Fibroblast of villous mesenchyme (primary cell): ENCODE measurements around the gene DMPK. TPM values are rescaled to one million over a fixed set of nuclear protein-coding genes. Genes with fewer than 3 reads are reported as not detected.

Experiments used
- DNase-seq: peaks from one replicate; pipeline ENCODE4 v3.0.0-alpha.2; 2010; ENCODE audit warnings: low read depth
- H3K4me3 ChIP-seq: 2 replicates; pipeline ENCODE4 v1.5.1; 2011; ENCODE audit warnings: low read depth, mild to moderate bottlenecking, low read length
- total RNA-seq: library from RNA; depleted of rRNA; stranded (reverse); fragments of >200 nt; gene quantifications from 2 replicates; pipeline ENCODE4 v1.2.3, GENCODE V29; 2012
- TF ChIP-seq, protein P1 (sequence below): IDR thresholded peaks from 2 replicates; pipeline ENCODE4 v1.5.1; 2012; ENCODE audit warnings: low read depth, mild to moderate bottlenecking, low read length; ENCODE audit not compliant: insufficient read depth

The DMPK gene
- total RNA-seq, 1 donor = 53.1 TPM

GRCh38 chr19:45814851-45815480, 32.7 kb upstream of the DMPK start, which contains the start of gene RSPH6A:
TSS of gene RSPH6A (minus strand) at chr19:45815308. CDS start at chr19:45815176, 132 bp downstream.
- no peak for DNase-seq
- H3K4me3 ChIP-seq = no peak within 1 kb of the TSS
- TF ChIP-seq, protein P1, sequence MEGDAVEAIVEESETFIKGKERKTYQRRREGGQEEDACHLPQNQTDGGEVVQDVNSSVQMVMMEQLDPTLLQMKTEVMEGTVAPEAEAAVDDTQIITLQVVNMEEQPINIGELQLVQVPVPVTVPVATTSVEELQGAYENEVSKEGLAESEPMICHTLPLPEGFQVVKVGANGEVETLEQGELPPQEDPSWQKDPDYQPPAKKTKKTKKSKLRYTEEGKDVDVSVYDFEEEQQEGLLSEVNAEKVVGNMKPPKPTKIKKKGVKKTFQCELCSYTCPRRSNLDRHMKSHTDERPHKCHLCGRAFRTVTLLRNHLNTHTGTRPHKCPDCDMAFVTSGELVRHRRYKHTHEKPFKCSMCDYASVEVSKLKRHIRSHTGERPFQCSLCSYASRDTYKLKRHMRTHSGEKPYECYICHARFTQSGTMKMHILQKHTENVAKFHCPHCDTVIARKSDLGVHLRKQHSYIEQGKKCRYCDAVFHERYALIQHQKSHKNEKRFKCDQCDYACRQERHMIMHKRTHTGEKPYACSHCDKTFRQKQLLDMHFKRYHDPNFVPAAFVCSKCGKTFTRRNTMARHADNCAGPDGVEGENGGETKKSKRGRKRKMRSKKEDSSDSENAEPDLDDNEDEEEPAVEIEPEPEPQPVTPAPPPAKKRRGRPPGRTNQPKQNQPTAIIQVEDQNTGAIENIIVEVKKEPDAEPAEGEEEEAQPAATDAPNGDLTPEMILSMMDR = no peak

DNA sequence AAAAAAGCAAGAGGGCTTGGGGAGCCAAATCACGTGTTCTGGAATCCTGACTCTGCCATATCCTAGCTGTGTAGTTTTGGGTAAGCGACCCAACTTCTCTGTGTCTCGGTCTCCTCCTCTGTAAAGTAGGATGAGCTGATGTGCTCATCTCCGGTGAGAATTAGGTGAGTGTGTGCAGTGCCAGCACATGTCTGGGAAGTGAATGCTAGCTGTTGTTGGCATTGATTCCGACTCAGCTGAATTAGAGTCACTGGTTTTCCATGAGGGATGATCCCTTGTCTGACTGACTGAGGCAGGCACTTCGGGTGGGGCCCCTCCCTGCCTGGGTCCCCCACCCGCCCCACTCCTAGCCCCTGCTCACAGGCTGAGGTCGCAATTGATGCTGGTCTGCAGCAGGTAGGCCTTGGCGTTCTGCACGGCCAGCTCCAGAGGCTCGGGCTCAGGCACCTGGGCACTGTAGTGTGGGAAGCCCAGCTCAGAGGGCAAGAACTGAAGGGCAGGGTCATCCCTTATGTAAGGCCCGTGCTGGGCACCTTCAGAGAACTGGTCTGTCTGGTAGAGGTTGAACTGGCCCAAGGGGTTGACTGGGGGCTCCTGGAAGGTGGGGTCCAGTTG, 32.0 kb upstream of the DMPK start:
- DNase-seq = no peak
- TF ChIP-seq, protein P1 = no peak
- no peak overlapping the region for H3K4me3 ChIP-seq

- TF ChIP-seq, protein P1 = no peak
- no peak overlapping the region for H3K4me3 ChIP-seq
- DNase-seq = no peak
These were observed 30.0 kb upstream of the DMPK start for GRCh38 chr19:45812297-45812696.

GRCh38 chr19:45809643-45810159, 27.4 kb upstream of the DMPK start:
- peak; percentile 70 for DNase-seq
- H3K4me3 ChIP-seq = no peak overlapping the region

GRCh38 chr19:45805719-45806118, 23.4 kb upstream of the DMPK start:
- no peak overlapping the region for H3K4me3 ChIP-seq
- no peak for DNase-seq
- TF ChIP-seq, protein P1 = no peak

More at GRCh38 chr19:45809643-45810159, 27.4 kb upstream of the DMPK start:
- TF ChIP-seq, protein P1 = no peak

GRCh38 chr19:45804959-45805230, 22.6 kb upstream of the DMPK start:
- no peak overlapping the region for H3K4me3 ChIP-seq
- TF ChIP-seq, protein P1 = no peak
- DNase-seq = no peak
